Thyroid gland (tissue), 4 donors: ENCODE measurements around the gene NUDT7. TPM values are rescaled to one million over a fixed set of nuclear protein-coding genes. Genes with fewer than 3 reads are reported as not detected.

Experiments used
- DNase-seq, 2 donors: peaks; one replicate each; pipeline ENCODE4 v3.0.0-alpha.2; 2019
- H3K27ac ChIP-seq, 3 donors: fragments of 200-600 bp; sonication (generic); 1 replicate in 2 of 3; 2 replicates in 1 of 3; pipeline ENCODE4 v1.5.1; 2016 to 2019; ENCODE audit warnings: mild to moderate bottlenecking in 1 of 3, moderate library complexity in 1 of 3
- H3K27me3 ChIP-seq: fragments of 200-600 bp; sonication (generic); one replicate; pipeline ENCODE4 v1.5.1; 2019
- H3K36me3 ChIP-seq, 2 donors: fragments of 200-600 bp; sonication (generic); one replicate each; pipeline ENCODE4 v1.5.1; 2016 to 2019
- H3K4me1 ChIP-seq, 2 donors: fragments of 200-600 bp; sonication (generic); one replicate each; pipeline ENCODE4 v1.5.1; 2017 to 2019
- H3K4me3 ChIP-seq, 3 donors: fragments of 200-600 bp; sonication (generic); replicated peaks in 1 of 3; 1 replicate in 2 of 3; 2 replicates in 1 of 3; pipeline ENCODE4 v1.5.1; 2016; ENCODE audit warnings: mild to moderate bottlenecking in 1 of 3
- H3K9me3 ChIP-seq: fragments of 200-600 bp; sonication (generic); one replicate; pipeline ENCODE4 v1.5.1; 2017
- CTCF ChIP-seq, 6 experiments: fragments of 200-600 bp in 3 of 6; fragments of 450-650 bp in 3 of 6; sonication (generic) in 3 of 6; IDR thresholded peaks; one replicate each; pipeline ENCODE4 v1.5.1; 2016 to 2019; ENCODE audit warnings: antibody characterized with exemption in 6 of 6, mild to moderate bottlenecking in 2 of 6, inconsistent platforms in 1 of 6, moderate library complexity in 1 of 6
- POLR2A ChIP-seq, 2 donors: fragments of 450-650 bp; IDR thresholded peaks; one replicate each; pipeline ENCODE4 v1.6.1; 2017; ENCODE audit warnings: antibody characterized with exemption in 2 of 2, mild to moderate bottlenecking in 2 of 2, moderate library complexity in 1 of 2
- WGBS, 2 donors: methylation state at CpG; one replicate each; pipeline ENCODE4 v1.1.5; 2017; 5-methylcytosine and 5-hydroxymethylcytosine counted together
- intact Hi-C: fragments of 100-400 bp; cut with DNase I; formaldehyde crosslinking; loops from one replicate; pipeline ENCODE4 v1.15.1; 2023
- total RNA-seq, 4 donors: library from RNA; depleted of rRNA; stranded (reverse); fragments of >200 nt; gene quantifications; one replicate each; pipeline ENCODE4 v1.2.3, GENCODE V29; 2016

The NUDT7 gene
- total RNA-seq, 4 donors from 2014 or later: 13.4 to 27.2 (median 19.4) TPM

- Histone ChIP-seq H3K9me3 (no peaks in the 10 kb centered on the region), H3K4me3 (peak overlapping the region in 2 of 3 donors; percentile 40 to 49), H3K36me3 (no peaks in the 10 kb centered on the region), H3K27ac (peak overlapping the region in 1 of 3 donors; percentile 12), H3K27me3 (no peaks in the 10 kb centered on the region), H3K4me1 (peaks cover 0 to 15% of the 10 kb centered on the region in 2 donors)
- no peak for TF ChIP-seq CTCF (IDR thresholded peaks at IDR 0.05)
- peak in 1 of 2 donors; percentile 35 for TF ChIP-seq POLR2A (IDR thresholded peaks at IDR 0.05)
- WGBS, 2 donors: 13 to 16% methylated on average over 29 to 34 of the region's 34 CpGs
- intact Hi-C loops: loop anchor here (10.0 kb wide), 2 partner anchors 65 to 185 kb away; partner anchors contain the start of gene NUDT7
- DNase-seq: peak; percentile 58 to 76
Observed at GRCh38 chr16:77789085-77790008, 67.0 kb downstream of the NUDT7 start.

GRCh38 chr16:77790009-77790372 lies 67.7 kb downstream of the NUDT7 start:
- no peak for TF ChIP-seq POLR2A (IDR thresholded peaks at IDR 0.05)
- no peak for TF ChIP-seq CTCF (IDR thresholded peaks at IDR 0.05)
- H3K36me3 ChIP-seq: no peaks in the 10 kb centered on the region
- peak overlapping the region in 1 of 3 donors; percentile 12 for H3K27ac ChIP-seq
- no peaks in the 10 kb centered on the region for H3K27me3 ChIP-seq
- peaks cover 0 to 15% of the 10 kb centered on the region in 2 donors for H3K4me1 ChIP-seq
- no peak overlapping the region for H3K4me3 ChIP-seq
- no peaks in the 10 kb centered on the region for H3K9me3 ChIP-seq
- no peak for DNase-seq
- WGBS, 2 donors: 58 to 59% methylated on average over 5 to 11 of the region's 11 CpGs
- intact Hi-C loops: no loop called here

GRCh38 chr16:77790912-77791311 lies 68.6 kb downstream of the NUDT7 start:
- DNase-seq: no peak
- WGBS, 2 donors: 82 to 92% methylated on average over 3 of the region's 3 CpGs
- Histone ChIP-seq H3K4me3 (no peak overlapping the region), H3K4me1 (peaks cover 0 to 15% of the 10 kb centered on the region in 2 donors), H3K9me3 (no peaks in the 10 kb centered on the region), H3K36me3 (no peaks in the 10 kb centered on the region), H3K27me3 (no peaks in the 10 kb centered on the region), H3K27ac (no peak overlapping the region)
- TF ChIP-seq CTCF (IDR thresholded peaks at IDR 0.05) (no peak), POLR2A (IDR thresholded peaks at IDR 0.05) (no peak)
- intact Hi-C loops: no loop called here

Other genes starting within 250 kb of the NUDT7 start
- gene VAT1L, start 66.0 kb downstream of the NUDT7 start, total RNA-seq: 10 to 100 TPM in 1 of 4 donors, 1 to 10 TPM in 3; 1.9 to 29.7 (median 9.2) TPM